H1 (cell line): ENCODE data around the gene MEF2A. TPM values are rescaled to one million over a fixed set of nuclear protein-coding genes. Genes with fewer than 3 reads are reported as not detected.

Source experiments
- ATF3 ChIP-seq: IDR thresholded peaks from 2 replicates; pipeline ENCODE4 v1.6.1; 2011; ENCODE audit warnings: low read depth, mild to moderate bottlenecking, low read length; ENCODE audit not compliant: insufficient read depth
- CHD7 ChIP-seq: fragments of 300-600 bp; sonication (generic); IDR thresholded peaks from 2 replicates; pipeline ENCODE4 v1.7.1; 2012; ENCODE audit warnings: low read length, moderate library complexity, mild to moderate bottlenecking, inconsistent platforms; ENCODE audit not compliant: insufficient replicate concordance
- FOSL1 ChIP-seq: IDR thresholded peaks from 2 replicates; pipeline ENCODE4 v1.6.1; 2011; ENCODE audit warnings: mild to moderate bottlenecking, low read depth, low read length, moderate library complexity; ENCODE audit not compliant: insufficient read depth
- GTF2F1 ChIP-seq: IDR thresholded peaks from 2 replicates; pipeline ENCODE4 v1.6.1; 2012; ENCODE audit warnings: low read depth, low read length, improper control_type of control experiment, borderline replicate concordance
- MAFK ChIP-seq: IDR thresholded peaks from 2 replicates; pipeline ENCODE4 v1.6.1; 2012; ENCODE audit warnings: low read depth, mild to moderate bottlenecking, improper control_type of control experiment, low read length
- POU5F1 ChIP-seq: IDR thresholded peaks from 2 replicates; pipeline ENCODE4 v1.6.1; 2011; ENCODE audit warnings: low read depth, mild to moderate bottlenecking, low read length, moderate library complexity
- RAD21 ChIP-seq, 2 experiments: IDR thresholded peaks in 1 of 2; conservative IDR thresholded peaks in 1 of 2; 2 replicates each; pipeline ENCODE4 v1.6.1; 2011; ENCODE audit warnings: low read depth in 2 of 2, low read length in 2 of 2, improper control_type of control experiment in 1 of 2, inconsistent platforms in 1 of 2, mild to moderate bottlenecking in 1 of 2, moderate library complexity in 1 of 2
- RBBP5 ChIP-seq: IDR thresholded peaks from 2 replicates; pipeline ENCODE4 v1.7.1; 2012; ENCODE audit warnings: low read depth, mild to moderate bottlenecking, inconsistent platforms, low read length, moderate library complexity, borderline replicate concordance
- RFX5 ChIP-seq: IDR thresholded peaks from 2 replicates; pipeline ENCODE4 v1.6.1; 2011; ENCODE audit warnings: low read depth, low read length, improper control_type of control experiment, borderline replicate concordance
- SRF ChIP-seq: IDR thresholded peaks from 2 replicates; pipeline ENCODE4 v1.6.1; 2011; ENCODE audit warnings: mild to moderate bottlenecking, low read depth, low read length, moderate library complexity
- TAF7 ChIP-seq: optimal IDR thresholded peaks from 2 replicates; pipeline ENCODE3; 2011; ENCODE audit warnings: low read depth, mild to moderate bottlenecking, inconsistent platforms, low read length, moderate library complexity, borderline replicate concordance
- polyA plus RNA-seq, 7 experiments: library from polyadenylated mRNA; depleted of rRNA in 3 of 7; stranded (reverse) in 5 of 7; unstranded in 2 of 7; fragments of >200 nt in 5 of 7; fragments of 200-250 nt in 2 of 7; gene quantifications; 1 replicate in 5 of 7; 2 replicates in 1 of 7; 4 replicates in 1 of 7; pipeline versions ENCODE4 v1.2.1 to v1.2.3, GENCODE V29; 2011 to 2013; ENCODE audit warnings: missing spikeins in 2 of 7, mixed read lengths in 2 of 7
- total RNA-seq: library from RNA; stranded (reverse); fragmentation: NEBNext Ultra II Directional; extraction: Animal tissue kit (Norgen Biotek cat#: 25700); gene quantifications from 2 replicates; pipeline ENCODE4 v1.2.1, GENCODE V29; 2021

Gene MEF2A
- total and polyA plus RNA-seq, 2 of the 8 experiments (the other 6 are each of a cell fraction or from before 2014, with no cell fraction given) = 15.6 to 22.5 TPM

DNA sequence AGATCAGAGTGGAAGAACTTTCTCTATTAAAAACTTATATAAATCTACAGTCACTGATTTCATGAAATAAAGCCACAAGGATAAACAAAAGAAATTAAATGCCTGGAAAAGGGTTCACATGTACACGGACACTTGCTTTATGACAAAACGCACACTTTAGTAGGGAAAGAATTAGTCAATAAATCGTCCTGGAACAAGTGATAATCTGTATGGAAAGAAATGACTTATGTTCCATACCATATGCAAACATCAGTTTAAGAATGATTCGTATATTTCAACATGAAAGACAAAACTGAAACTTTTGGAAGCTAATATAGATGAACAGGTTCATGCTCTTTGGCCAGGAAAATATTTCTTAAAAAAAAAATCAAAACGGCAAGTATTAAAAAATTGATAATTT is 40.2 kb downstream of the MEF2A start (continued):
- no peak for TF ChIP-seq CHD7
- no peak for TF ChIP-seq FOSL1
- no peak for TF ChIP-seq RFX5
- TF ChIP-seq TAF7 = no peak
- TF ChIP-seq ATF3 = no peak
- no peak for TF ChIP-seq SRF
- no peak for TF ChIP-seq GTF2F1
- no peak for TF ChIP-seq RBBP5
- TF ChIP-seq RAD21 (IDR thresholded peaks at IDR 0.05 in 1 of 2, conservative IDR thresholded peaks at IDR 0.05 in 1 of 2; ENCODE audit: low read depth in 2 of 2, low read length in 2 of 2) = no peak
- no peak for TF ChIP-seq MAFK
- TF ChIP-seq POU5F1 = no peak
